ENCODE data around the gene MLH1. TPM values are rescaled to one million over a fixed set of nuclear protein-coding genes. Genes with fewer than 3 reads are reported as not detected.

Gene MLH1
- total RNA-seq, 4 donors from 2014 or later = 30.7 to 39.1 (median 33.5) TPM

DNA sequence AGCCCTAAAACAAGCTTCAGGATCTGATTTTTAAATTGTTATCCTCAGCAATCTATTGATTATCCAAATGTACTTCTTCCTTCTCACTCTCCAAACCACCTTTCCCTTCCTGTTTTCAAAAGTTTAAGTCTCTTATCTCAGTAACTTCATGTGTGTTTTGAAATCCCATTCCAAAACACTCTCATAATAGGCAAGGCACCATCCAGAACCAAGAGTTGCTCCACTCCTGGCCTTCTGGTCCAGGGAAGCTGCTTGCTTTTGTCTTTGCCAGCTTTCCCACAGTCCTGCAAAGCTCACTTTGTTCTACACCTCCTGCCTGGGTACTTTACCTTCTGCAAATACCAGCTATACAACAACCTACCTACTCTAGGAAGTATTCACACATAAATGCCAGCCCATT, 63.5 kb downstream of the MLH1 start:
- Histone ChIP-seq H3K4me1 (peaks cover 2 to 47% (median 9%) of the 10 kb centered on the region in 3 donors), H3K9me3 (no peaks in the 10 kb centered on the region), H3K27me3 (no peaks in the 10 kb centered on the region), H3K27ac (peak overlapping the region in 1 of 4 donors; percentile 33), H3K36me3 (peaks cover 4 to 85% of the 10 kb centered on the region in 2 donors), H3K4me3 (no peak overlapping the region)
- TF ChIP-seq POLR2AphosphoS5 (IDR thresholded peaks at IDR 0.05) (no peak), POLR2A (IDR thresholded peaks at IDR 0.05) (no peak), EP300 (IDR thresholded peaks at IDR 0.05) (no peak)
- TF ChIP-seq, protein P1, sequence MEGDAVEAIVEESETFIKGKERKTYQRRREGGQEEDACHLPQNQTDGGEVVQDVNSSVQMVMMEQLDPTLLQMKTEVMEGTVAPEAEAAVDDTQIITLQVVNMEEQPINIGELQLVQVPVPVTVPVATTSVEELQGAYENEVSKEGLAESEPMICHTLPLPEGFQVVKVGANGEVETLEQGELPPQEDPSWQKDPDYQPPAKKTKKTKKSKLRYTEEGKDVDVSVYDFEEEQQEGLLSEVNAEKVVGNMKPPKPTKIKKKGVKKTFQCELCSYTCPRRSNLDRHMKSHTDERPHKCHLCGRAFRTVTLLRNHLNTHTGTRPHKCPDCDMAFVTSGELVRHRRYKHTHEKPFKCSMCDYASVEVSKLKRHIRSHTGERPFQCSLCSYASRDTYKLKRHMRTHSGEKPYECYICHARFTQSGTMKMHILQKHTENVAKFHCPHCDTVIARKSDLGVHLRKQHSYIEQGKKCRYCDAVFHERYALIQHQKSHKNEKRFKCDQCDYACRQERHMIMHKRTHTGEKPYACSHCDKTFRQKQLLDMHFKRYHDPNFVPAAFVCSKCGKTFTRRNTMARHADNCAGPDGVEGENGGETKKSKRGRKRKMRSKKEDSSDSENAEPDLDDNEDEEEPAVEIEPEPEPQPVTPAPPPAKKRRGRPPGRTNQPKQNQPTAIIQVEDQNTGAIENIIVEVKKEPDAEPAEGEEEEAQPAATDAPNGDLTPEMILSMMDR (IDR thresholded peaks at IDR 0.05) = no peak
- ATAC-seq = no peak

DNA sequence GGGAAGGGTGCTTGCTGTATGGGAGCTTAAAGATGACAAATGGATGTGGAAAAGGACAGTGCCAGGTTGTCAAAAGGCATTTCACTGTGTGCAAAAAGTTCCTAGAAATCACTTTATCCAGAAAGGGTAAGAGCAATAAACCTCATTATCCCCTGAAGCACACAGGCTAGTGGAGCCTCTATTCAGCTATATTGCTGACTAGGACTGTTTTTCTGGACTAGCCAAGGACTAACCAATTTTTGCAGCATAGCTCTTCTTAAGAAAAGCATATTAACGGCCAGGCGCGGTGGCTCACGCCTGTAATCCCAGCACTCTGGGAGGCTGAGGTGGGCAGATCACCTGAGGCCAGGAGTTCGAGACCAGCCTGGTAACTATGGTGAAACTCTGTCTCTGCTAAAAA, 64.8 kb downstream of the MLH1 start:
- ATAC-seq = no peak

DNA sequence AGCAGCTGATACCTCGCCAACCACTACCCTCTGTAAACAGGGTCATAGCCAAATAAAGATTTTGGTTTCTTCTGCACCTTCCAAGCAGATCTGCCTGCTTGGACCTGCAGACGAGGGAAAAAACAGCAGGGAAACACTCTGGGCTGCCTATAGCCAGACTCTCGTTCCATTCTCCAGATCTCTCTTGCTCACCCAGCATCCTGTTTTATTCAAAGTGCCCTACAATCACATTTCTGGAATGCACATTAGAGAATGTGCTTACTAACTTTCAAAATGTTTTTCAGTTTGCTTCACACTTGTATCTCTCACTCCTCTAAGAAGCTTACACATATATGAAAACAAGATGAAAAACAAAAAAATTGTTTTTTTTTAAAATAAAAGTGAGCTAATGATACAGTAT, 71.4 kb downstream of the MLH1 start:
- Histone ChIP-seq H3K4me3 (no peak overlapping the region), H3K9me3 (no peaks in the 10 kb centered on the region), H3K27me3 (no peaks in the 10 kb centered on the region), H3K27ac (no peak overlapping the region), H3K36me3 (peaks cover 4 to 85% of the 10 kb centered on the region in 2 donors), H3K4me1 (no peaks in the 10 kb centered on the region)
- 97 to 100% methylated on average over 3 of the region's 3 CpGs for WGBS, 2 donors (ENCODE audit: low coverage in 1 of 2)
- no peak for ATAC-seq
- TF ChIP-seq POLR2A (IDR thresholded peaks at IDR 0.05) (no peak), EP300 (IDR thresholded peaks at IDR 0.05) (no peak), POLR2AphosphoS5 (IDR thresholded peaks at IDR 0.05) (no peak)
- TF ChIP-seq, protein P1 (IDR thresholded peaks at IDR 0.05) = no peak

More for the DNA sequence above, 64.8 kb downstream of the MLH1 start:
- Histone ChIP-seq H3K4me1 (peaks cover 2 to 39% (median 9%) of the 10 kb centered on the region in 3 donors), H3K27ac (no peak overlapping the region), H3K27me3 (no peaks in the 10 kb centered on the region), H3K9me3 (no peaks in the 10 kb centered on the region), H3K4me3 (no peak overlapping the region), H3K36me3 (peaks cover 4 to 85% of the 10 kb centered on the region in 2 donors)
- TF ChIP-seq EP300 (IDR thresholded peaks at IDR 0.05) (no peak), POLR2A (IDR thresholded peaks at IDR 0.05) (no peak)
- TF ChIP-seq, protein P1 (IDR thresholded peaks at IDR 0.05) = no peak
- 83 to 98% methylated on average over 2 to 5 of the region's 5 CpGs for WGBS, 2 donors (ENCODE audit: low coverage in 1 of 2)

- H3K27me3 ChIP-seq = no peaks in the 10 kb centered on the region
- peaks cover 4 to 79% of the 10 kb centered on the region in 2 donors for H3K36me3 ChIP-seq
- no peak for ATAC-seq
- H3K4me3 ChIP-seq = no peak overlapping the region
- no peaks in the 10 kb centered on the region for H3K9me3 ChIP-seq
- WGBS, 2 donors (ENCODE audit: low coverage in 1 of 2) = 89 to 97% methylated on average over 3 of the region's 3 CpGs
- TF ChIP-seq POLR2AphosphoS5 (IDR thresholded peaks at IDR 0.05) (no peak), POLR2A (IDR thresholded peaks at IDR 0.05) (no peak), EP300 (IDR thresholded peaks at IDR 0.05) (no peak)
- TF ChIP-seq, protein P1 (IDR thresholded peaks at IDR 0.05) = no peak
- peaks cover under 1 to 7% (median 1%) of the 10 kb centered on the region in 3 donors for H3K4me1 ChIP-seq
- no peak overlapping the region for H3K27ac ChIP-seq
Measured at GRCh38 chr3:37067577-37067976, 74.3 kb downstream of the MLH1 start.

GRCh38 chr3:37068031-37068430, 74.7 kb downstream of the MLH1 start:
- no peak for ATAC-seq
- Histone ChIP-seq H3K4me1 (peaks cover 5 to 12% (median 6%) of the 10 kb centered on the region in 3 donors), H3K4me3 (no peak overlapping the region), H3K36me3 (peaks cover 4 to 75% of the 10 kb centered on the region in 2 donors), H3K9me3 (no peaks in the 10 kb centered on the region), H3K27me3 (no peaks in the 10 kb centered on the region), H3K27ac (no peak overlapping the region)
- TF ChIP-seq POLR2A (IDR thresholded peaks at IDR 0.05) (no peak), EP300 (IDR thresholded peaks at IDR 0.05) (no peak), POLR2AphosphoS5 (IDR thresholded peaks at IDR 0.05) (no peak)
- TF ChIP-seq, protein P1 (IDR thresholded peaks at IDR 0.05) = no peak
- WGBS, 2 donors (ENCODE audit: low coverage in 1 of 2) = 96 to 100% methylated on average over 1 of the region's 1 CpG
